Nephron (organoid): ENCODE measurements around the gene CHAC2.
A peak's percentile ranks its signal among the peaks of the same experiment; 100 is the strongest.

Experiments used
- H3K27ac Mint-ChIP-seq, 3 experiments: 2 replicates each; pipeline ENCODE4 v1.8.0; 2020; ENCODE audit warnings: mixed read lengths in 3 of 3, mild to moderate bottlenecking in 2 of 3, moderate library complexity in 1 of 3
- H3K27me3 Mint-ChIP-seq: 2 replicates; pipeline ENCODE4 v1.8.0; 2021; ENCODE audit warnings: low read depth, mild to moderate bottlenecking, moderate library complexity, mixed read lengths
- H3K36me3 Mint-ChIP-seq: 2 replicates; pipeline ENCODE4 v1.8.0; 2020; ENCODE audit warnings: low read depth, mixed read lengths
- H3K4me1 Mint-ChIP-seq: 2 replicates; pipeline ENCODE4 v1.8.0; 2020; ENCODE audit warnings: mixed read lengths
- H3K4me3 Mint-ChIP-seq, 3 experiments: 2 replicates each; pipeline ENCODE4 v1.8.0; 2020; ENCODE audit warnings: mild to moderate bottlenecking in 3 of 3, mixed read lengths in 3 of 3, moderate library complexity in 2 of 3
- H3K9me3 Mint-ChIP-seq: 2 replicates; pipeline ENCODE4 v1.8.0; 2020; ENCODE audit warnings: mixed read lengths
- CTCF ChIP-seq, 3 experiments: fragments of 200-600 bp; sonication (generic); IDR thresholded peaks; one replicate each; pipeline ENCODE4 v1.5.0; 2021; ENCODE audit warnings: antibody characterized with exemption in 3 of 3; ENCODE audit not compliant: unreplicated experiment in 3 of 3

CHAC2 gene

GRCh38 chr2:53787614-53788289 lies 20.1 kb downstream of the CHAC2 start:
- H3K27me3 Mint-ChIP-seq: no peaks in the 10 kb centered on the region
- H3K27ac Mint-ChIP-seq: peak overlapping the region; percentile 92 to 97 (median 95)
- H3K9me3 Mint-ChIP-seq: no peaks in the 10 kb centered on the region
- H3K36me3 Mint-ChIP-seq: no peaks in the 10 kb centered on the region
- peak overlapping the region; percentile 95 to 98 (median 95) for H3K4me3 Mint-ChIP-seq
- H3K4me1 Mint-ChIP-seq: peaks cover 31% of the 10 kb centered on the region
- no peak for TF ChIP-seq CTCF (IDR thresholded peaks at IDR 0.05; ENCODE audit: unreplicated experiment in 3 of 3)

- H3K9me3 Mint-ChIP-seq: no peaks in the 10 kb centered on the region
- H3K27ac Mint-ChIP-seq: no peak overlapping the region
- H3K4me1 Mint-ChIP-seq: peaks cover 12% of the 10 kb centered on the region
- no peaks in the 10 kb centered on the region for H3K27me3 Mint-ChIP-seq
- no peak for TF ChIP-seq CTCF (IDR thresholded peaks at IDR 0.05; ENCODE audit: unreplicated experiment in 3 of 3)
- H3K4me3 Mint-ChIP-seq: no peak overlapping the region
- peaks cover 19% of the 10 kb centered on the region for H3K36me3 Mint-ChIP-seq
Observed at GRCh38 chr2:53793261-53793660, 25.7 kb downstream of the CHAC2 start.

GRCh38 chr2:53793821-53794220 lies 26.2 kb downstream of the CHAC2 start:
- H3K27ac Mint-ChIP-seq: no peak overlapping the region
- H3K4me3 Mint-ChIP-seq: no peak overlapping the region
- no peaks in the 10 kb centered on the region for H3K9me3 Mint-ChIP-seq
- H3K36me3 Mint-ChIP-seq: peaks cover 19% of the 10 kb centered on the region
- TF ChIP-seq CTCF (IDR thresholded peaks at IDR 0.05; ENCODE audit: unreplicated experiment in 3 of 3): no peak
- peaks cover 7% of the 10 kb centered on the region for H3K4me1 Mint-ChIP-seq
- H3K27me3 Mint-ChIP-seq: no peaks in the 10 kb centered on the region

- no peaks in the 10 kb centered on the region for H3K27me3 Mint-ChIP-seq
- H3K4me1 Mint-ChIP-seq: peaks cover 11% of the 10 kb centered on the region
- TF ChIP-seq CTCF (IDR thresholded peaks at IDR 0.05; ENCODE audit: unreplicated experiment in 3 of 3): no peak
- H3K27ac Mint-ChIP-seq: no peak overlapping the region
- no peak overlapping the region for H3K4me3 Mint-ChIP-seq
- no peaks in the 10 kb centered on the region for H3K9me3 Mint-ChIP-seq
- H3K36me3 Mint-ChIP-seq: peaks cover 34% of the 10 kb centered on the region
Observed at GRCh38 chr2:53801547-53801946, 33.9 kb downstream of the CHAC2 start.

- Mint-ChIP-seq H3K4me3 (no peak overlapping the region), H3K4me1 (peaks cover 11% of the 10 kb centered on the region), H3K27me3 (no peaks in the 10 kb centered on the region), H3K9me3 (no peaks in the 10 kb centered on the region), H3K27ac (peak overlapping the region in 1 of 3 experiments; percentile 11), H3K36me3 (peaks cover 39% of the 10 kb centered on the region)
- TF ChIP-seq CTCF (IDR thresholded peaks at IDR 0.05; ENCODE audit: unreplicated experiment in 3 of 3): no peak
Observed at GRCh38 chr2:53802617-53803151, 35.1 kb downstream of the CHAC2 start.

GRCh38 chr2:53811601-53812000 lies 44.0 kb downstream of the CHAC2 start:
- Mint-ChIP-seq H3K36me3 (peaks cover 71% of the 10 kb centered on the region), H3K27ac (no peak overlapping the region), H3K4me3 (no peak overlapping the region), H3K27me3 (no peaks in the 10 kb centered on the region), H3K4me1 (no peaks in the 10 kb centered on the region), H3K9me3 (no peaks in the 10 kb centered on the region)
- TF ChIP-seq CTCF (IDR thresholded peaks at IDR 0.05; ENCODE audit: unreplicated experiment in 3 of 3): no peak
